H7 (cell line): ENCODE data around the gene SLC35F3. TPM values are rescaled to one million over a fixed set of nuclear protein-coding genes. Genes with fewer than 3 reads are reported as not detected.
A peak's percentile ranks its signal among the peaks of the same experiment; 100 is the strongest.
"Not testable (repeated sequence)": the region's sequence is repeated elsewhere in the genome, so short reads cannot be mapped to it uniquely, and the experiment has no call there.

Experiments used
- DNase-seq: peaks from one replicate; pipeline ENCODE4 v3.0.0; 2012
- H3K27me3 ChIP-seq: 2 replicates; pipeline ENCODE4 v1.6.0; 2011; ENCODE audit warnings: mild to moderate bottlenecking, low read length; ENCODE audit not compliant: control insufficient read depth, insufficient read depth
- H3K36me3 ChIP-seq: replicated peaks from 2 replicates; pipeline ENCODE4 v1.5.1; 2011; ENCODE audit warnings: low read length; ENCODE audit not compliant: control insufficient read depth, insufficient read depth
- H3K4me3 ChIP-seq: 2 replicates; pipeline ENCODE4 v1.5.1; 2011; ENCODE audit warnings: low read depth, mild to moderate bottlenecking, control low read depth, low read length, moderate library complexity; ENCODE audit not compliant: insufficient read depth
- total RNA-seq: library from RNA; depleted of rRNA; stranded (reverse); fragments of >200 nt; shearing (Covaris generic); gene quantifications from 2 replicates; pipeline ENCODE4 v1.2.3, GENCODE V29; 2014

SLC35F3 gene
- total RNA-seq, 1 experiment from 2014 or later = 7.2 TPM

- Histone ChIP-seq H3K36me3 (no peaks in the 10 kb centered on the region), H3K27me3 (no peaks in the 10 kb centered on the region), H3K4me3 (no peak overlapping the region)
- DNase-seq = no peak
Observed at GRCh38 chr1:234103198-234103597, 198.7 kb downstream of the SLC35F3 start.

DNA sequence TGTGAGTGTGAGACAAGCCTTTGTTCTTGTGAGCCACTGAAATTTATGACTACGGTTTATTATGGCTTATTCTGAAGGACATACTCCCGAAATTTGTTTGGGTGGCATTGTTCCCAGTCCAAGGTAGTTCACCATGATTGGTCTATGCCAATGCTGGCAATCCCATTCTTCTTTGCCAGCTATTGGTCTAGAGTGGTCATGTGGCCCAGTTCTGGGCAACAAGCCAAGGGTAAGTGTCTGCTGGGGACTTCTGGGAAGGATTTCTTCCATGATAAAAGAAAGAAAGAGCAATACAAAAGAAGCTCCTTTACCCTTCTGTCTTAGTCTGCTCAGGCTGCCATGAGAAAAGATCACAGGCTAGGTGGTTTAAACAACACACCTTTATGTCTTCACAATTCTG is 201.6 kb downstream of the SLC35F3 start:
- Histone ChIP-seq H3K4me3 (no peak overlapping the region), H3K27me3 (no peaks in the 10 kb centered on the region), H3K36me3 (no peaks in the 10 kb centered on the region)
- DNase-seq = no peak

DNA sequence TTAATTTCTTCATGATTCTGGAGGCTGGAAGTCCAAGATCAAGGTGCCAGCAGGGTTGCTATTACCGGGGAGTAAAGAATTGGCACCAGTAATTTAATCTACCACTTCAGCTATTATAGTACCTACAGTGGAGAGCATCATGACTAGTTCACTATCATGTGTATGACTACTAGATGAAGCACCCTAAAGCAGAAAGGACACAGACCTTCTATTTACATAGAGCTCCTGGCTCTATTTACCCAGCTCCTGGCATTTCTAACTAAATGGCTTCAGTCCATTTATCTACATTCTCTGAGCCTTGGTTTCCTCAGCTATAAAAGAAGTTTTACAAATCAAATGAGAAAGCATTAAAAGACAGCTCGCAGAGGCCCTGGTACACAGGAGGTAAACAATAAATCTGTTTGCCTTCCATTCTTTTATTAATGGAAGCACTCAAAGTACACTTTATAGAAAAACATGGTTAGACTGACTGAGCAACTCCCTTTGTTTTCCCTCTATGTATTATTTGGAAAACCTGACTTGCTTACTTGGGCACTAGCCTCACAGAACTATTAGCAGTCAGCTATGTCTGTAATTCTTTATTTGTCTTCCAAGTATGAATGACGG is 203.0 kb downstream of the SLC35F3 start:
- Histone ChIP-seq H3K27me3 (no peaks in the 10 kb centered on the region), H3K36me3 (no peaks in the 10 kb centered on the region), H3K4me3 (no peak overlapping the region)
- no peak for DNase-seq

GRCh38 chr1:234108921-234109320 is 204.4 kb downstream of the SLC35F3 start:
- no peaks in the 10 kb centered on the region for H3K27me3 ChIP-seq
- H3K4me3 ChIP-seq = no peak overlapping the region
- DNase-seq = no peak
- no peaks in the 10 kb centered on the region for H3K36me3 ChIP-seq

- no peak overlapping the region for H3K4me3 ChIP-seq
- H3K36me3 ChIP-seq = no peaks in the 10 kb centered on the region
- H3K27me3 ChIP-seq = no peaks in the 10 kb centered on the region
- no peak for DNase-seq
Observed at GRCh38 chr1:234109840-234110239, 205.4 kb downstream of the SLC35F3 start.

DNA sequence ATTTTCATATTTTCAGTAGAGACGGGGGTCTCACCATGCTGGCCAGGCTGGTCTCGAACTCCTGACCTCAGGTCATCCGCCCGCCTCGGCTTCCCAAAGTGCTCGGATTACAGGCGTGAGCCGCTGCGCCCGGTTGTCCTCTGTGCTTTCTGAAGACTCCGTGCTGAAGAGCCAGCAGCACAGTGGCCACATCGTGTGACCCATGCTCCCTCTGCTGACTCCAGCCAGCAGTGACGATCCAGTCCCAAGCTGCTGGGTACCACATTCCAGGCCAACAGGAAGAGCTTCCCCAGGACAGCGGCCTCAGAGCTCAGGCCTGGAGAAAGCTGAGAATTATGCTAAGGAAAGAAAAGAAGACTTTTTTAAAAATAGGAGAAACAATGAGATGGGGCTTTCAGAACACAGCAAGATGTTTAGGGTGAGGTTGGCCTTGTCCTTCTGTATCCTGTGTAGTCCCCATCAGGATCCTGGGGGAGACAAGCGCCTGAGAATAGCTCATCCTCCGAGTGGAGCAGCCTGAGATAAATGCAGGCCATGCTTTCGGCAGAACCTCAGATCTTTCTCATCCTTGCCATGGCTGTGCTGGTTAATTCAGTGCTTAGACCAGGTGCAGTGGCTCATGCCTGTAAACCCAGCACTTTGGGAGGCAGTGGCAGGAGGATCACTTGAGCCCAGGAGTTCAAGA is 207.1 kb downstream of the SLC35F3 start:
- Histone ChIP-seq H3K27me3 (no peaks in the 10 kb centered on the region; the same call in 1 of the 2 replicates), H3K36me3 (no peaks in the 10 kb centered on the region), H3K4me3 (no peak overlapping the region)
- DNase-seq = peak; percentile 47

GRCh38 chr1:234114648-234115307 is 210.3 kb downstream of the SLC35F3 start:
- peak; percentile 27 for DNase-seq
- H3K36me3 ChIP-seq = no peaks in the 10 kb centered on the region
- H3K27me3 ChIP-seq = no peaks in the 10 kb centered on the region; the same call in 1 of the 2 replicates
- no peak overlapping the region for H3K4me3 ChIP-seq

DNA sequence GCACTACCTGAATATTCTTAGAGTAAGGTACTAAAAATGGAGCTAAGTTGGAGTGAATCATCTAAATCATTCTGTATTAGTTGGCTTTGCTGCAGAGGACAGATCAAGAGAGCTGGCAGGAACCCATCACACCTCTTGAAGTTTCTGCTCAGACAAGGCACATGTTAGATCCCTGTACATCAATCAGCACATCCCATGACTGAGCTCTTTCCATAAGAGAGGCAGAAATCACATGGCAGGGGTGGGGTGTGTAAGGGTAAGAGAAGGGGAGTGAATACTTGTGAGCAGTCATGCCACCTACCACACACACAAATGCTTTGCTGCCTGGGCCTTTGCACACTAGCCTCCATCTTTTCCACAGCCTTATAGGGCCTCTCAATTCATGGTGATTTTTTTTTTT is 214.4 kb downstream of the SLC35F3 start:
- no peaks in the 10 kb centered on the region; the same call in 1 of the 2 replicates for H3K27me3 ChIP-seq
- no peak for DNase-seq
- H3K36me3 ChIP-seq = no peaks in the 10 kb centered on the region
- H3K4me3 ChIP-seq = no peak overlapping the region

DNA sequence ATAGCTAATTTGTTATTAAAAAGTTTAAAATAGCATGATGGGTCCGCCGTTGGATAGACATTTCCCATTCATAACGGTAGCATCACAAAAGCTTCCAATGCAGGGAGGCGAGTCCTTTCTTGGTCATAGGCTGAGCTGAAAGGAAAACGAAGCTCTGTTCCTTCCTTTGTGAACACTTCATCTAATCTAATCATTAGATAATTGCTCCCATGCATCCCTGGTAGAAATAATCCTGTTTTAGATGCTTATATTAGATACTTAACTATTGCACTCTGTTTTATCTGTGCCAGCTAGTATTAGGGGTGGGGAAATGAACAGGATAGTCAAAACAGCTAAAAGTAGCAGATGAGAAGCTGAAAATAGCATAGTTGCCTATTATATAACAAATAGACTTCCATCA is 215.0 kb downstream of the SLC35F3 start:
- Histone ChIP-seq H3K4me3 (no peak overlapping the region), H3K36me3 (no peaks in the 10 kb centered on the region), H3K27me3 (no peaks in the 10 kb centered on the region; the same call in 1 of the 2 replicates)
- DNase-seq = no peak

GRCh38 chr1:234120327-234120944 is 216.0 kb downstream of the SLC35F3 start:
- Histone ChIP-seq H3K27me3 (no peaks in the 10 kb centered on the region; the same call in 1 of the 2 replicates), H3K36me3 (no peaks in the 10 kb centered on the region), H3K4me3 (no peak overlapping the region)
- no peak for DNase-seq

DNA sequence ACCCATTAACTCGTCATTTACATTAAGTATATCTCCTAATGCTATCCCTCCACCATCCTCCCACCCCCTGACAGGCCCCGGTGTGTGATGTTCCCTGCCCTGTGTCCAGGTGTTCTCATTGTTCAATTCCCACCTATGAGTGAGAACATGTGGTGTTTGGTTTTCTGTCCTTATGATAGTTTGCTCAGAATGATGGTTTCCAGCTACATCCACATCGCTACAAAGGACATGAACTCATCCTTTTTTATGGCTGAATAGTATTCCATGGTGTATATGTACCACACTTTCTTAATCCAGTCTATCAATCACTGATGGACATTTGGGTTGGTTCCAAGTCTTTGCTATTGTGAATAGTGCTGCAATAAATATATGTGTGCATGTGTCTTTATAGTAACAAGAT is 217.2 kb downstream of the SLC35F3 start:
- not testable (repeated sequence) for DNase-seq, H3K36me3 ChIP-seq, H3K27me3 ChIP-seq, H3K4me3 ChIP-seq

- not testable (repeated sequence) for H3K4me3 ChIP-seq, DNase-seq, H3K36me3 ChIP-seq, H3K27me3 ChIP-seq
Observed at GRCh38 chr1:234122571-234122970, 218.1 kb downstream of the SLC35F3 start.

DNA sequence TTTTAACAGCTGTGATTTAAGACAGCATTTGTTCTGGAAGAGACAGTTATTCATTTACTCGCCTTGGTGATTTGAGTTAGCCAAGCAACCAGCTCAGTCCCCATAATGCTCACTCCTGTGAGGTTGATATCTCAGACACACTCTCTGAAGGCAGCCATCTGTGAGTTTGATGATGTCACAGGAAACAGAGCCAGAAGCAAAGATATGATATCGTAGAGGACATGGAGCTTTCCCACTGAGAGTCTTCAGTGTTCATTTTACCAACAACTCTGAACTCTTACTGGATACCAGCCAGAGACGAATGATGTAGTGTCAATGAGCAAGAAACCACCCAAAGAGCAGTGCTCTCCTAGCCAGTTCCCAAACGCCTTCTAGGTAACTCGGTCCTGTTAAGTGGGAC is 219.4 kb downstream of the SLC35F3 start:
- H3K4me3 ChIP-seq = no peak overlapping the region
- H3K36me3 ChIP-seq = no peaks in the 10 kb centered on the region
- no peaks in the 10 kb centered on the region for H3K27me3 ChIP-seq
- DNase-seq = no peak

DNA sequence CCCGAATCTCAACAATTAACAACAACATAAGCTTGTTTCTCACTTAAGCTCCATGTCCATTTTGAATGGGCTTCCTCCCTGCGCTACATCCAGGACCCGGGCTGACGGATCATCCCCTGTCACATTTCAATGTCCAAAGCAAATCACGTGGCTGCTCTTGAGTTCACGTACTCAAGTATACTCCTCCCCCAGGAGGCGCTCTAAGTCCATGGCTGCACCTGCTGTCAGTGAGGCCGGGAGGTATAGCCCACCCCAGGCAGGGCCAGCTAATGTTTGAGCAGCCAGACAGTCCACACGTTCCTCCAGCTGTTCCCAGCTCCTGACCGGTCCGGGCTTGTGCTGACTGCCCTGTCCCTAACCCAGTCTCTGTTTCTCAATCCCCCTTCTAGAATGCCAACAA is 220.8 kb downstream of the SLC35F3 start:
- DNase-seq = peak; percentile 72
- no peaks in the 10 kb centered on the region for H3K27me3 ChIP-seq
- H3K36me3 ChIP-seq = no peaks in the 10 kb centered on the region
- H3K4me3 ChIP-seq = no peak overlapping the region

- DNase-seq = no peak
- H3K27me3 ChIP-seq = no peaks in the 10 kb centered on the region
- no peak overlapping the region for H3K4me3 ChIP-seq
- no peaks in the 10 kb centered on the region for H3K36me3 ChIP-seq
Observed at GRCh38 chr1:234125714-234126113, 221.2 kb downstream of the SLC35F3 start.
